ENCODE results near the gene ANO9.

The ANO9 gene

GRCh38 chr11:424232-424631, 17.6 kb downstream of the ANO9 start:
- H3K36me3 ChIP-seq (ENCODE audit: control insufficient read depth, insufficient read depth, low read length) = peaks cover 3% of the 10 kb centered on the region; the same call in 1 of the 2 replicates
- no peak overlapping the region for H3K4me3 ChIP-seq (replicated peaks; ENCODE audit: low read depth, low read length)
- TF ChIP-seq CTCF (IDR thresholded peaks at IDR 0.05; ENCODE audit: insufficient read depth, low read length, poor library complexity, severe bottlenecking) = no peak
- DNase-seq (ENCODE audit: extremely low read depth, insufficient read length) = no peak
- H3K27me3 ChIP-seq (replicated peaks; ENCODE audit: control insufficient read depth, insufficient read depth, low read length) = no peaks in the 10 kb centered on the region

- no peak for DNase-seq (ENCODE audit: extremely low read depth, insufficient read length)
- H3K27me3 ChIP-seq (replicated peaks; ENCODE audit: control insufficient read depth, insufficient read depth, low read length) = no peaks in the 10 kb centered on the region
- no peak for TF ChIP-seq CTCF (IDR thresholded peaks at IDR 0.05; ENCODE audit: insufficient read depth, low read length, poor library complexity, severe bottlenecking)
Measured at GRCh38 chr11:422249-422656, 19.6 kb downstream of the ANO9 start.

GRCh38 chr11:420911-421321, 20.9 kb downstream of the ANO9 start:
- no peak for DNase-seq (ENCODE audit: extremely low read depth, insufficient read length)
- no peaks in the 10 kb centered on the region for H3K36me3 ChIP-seq (ENCODE audit: control insufficient read depth, insufficient read depth, low read length)
- no peak for TF ChIP-seq CTCF (IDR thresholded peaks at IDR 0.05; ENCODE audit: insufficient read depth, low read length, poor library complexity, severe bottlenecking)
- no peak overlapping the region for H3K4me3 ChIP-seq (replicated peaks; ENCODE audit: low read depth, low read length)
- no peaks in the 10 kb centered on the region; the same call in 1 of the 2 replicates for H3K27me3 ChIP-seq (replicated peaks; ENCODE audit: control insufficient read depth, insufficient read depth, low read length)

More at GRCh38 chr11:422249-422656, 19.6 kb downstream of the ANO9 start:
- Histone ChIP-seq H3K4me3 (replicated peaks; ENCODE audit: low read depth, low read length) (no peak overlapping the region), H3K36me3 (ENCODE audit: control insufficient read depth, insufficient read depth, low read length) (no peaks in the 10 kb centered on the region)

- TF ChIP-seq CTCF (IDR thresholded peaks at IDR 0.05; ENCODE audit: insufficient read depth, low read length, poor library complexity, severe bottlenecking) = no peak
- Histone ChIP-seq H3K27me3 (replicated peaks; ENCODE audit: control insufficient read depth, insufficient read depth, low read length) (no peaks in the 10 kb centered on the region; the same call in 1 of the 2 replicates), H3K4me3 (replicated peaks; ENCODE audit: low read depth, low read length) (no peak overlapping the region), H3K36me3 (ENCODE audit: control insufficient read depth, insufficient read depth, low read length) (no peaks in the 10 kb centered on the region)
- no peak for DNase-seq (ENCODE audit: extremely low read depth, insufficient read length)
Measured at GRCh38 chr11:420054-420910, 21.5 kb downstream of the ANO9 start.

GRCh38 chr11:419248-420005, 22.4 kb downstream of the ANO9 start:
- TF ChIP-seq CTCF (IDR thresholded peaks at IDR 0.05; ENCODE audit: insufficient read depth, low read length, poor library complexity, severe bottlenecking) = no peak

More at GRCh38 chr11:419248-420005, 22.4 kb downstream of the ANO9 start:
- Histone ChIP-seq H3K4me3 (replicated peaks; ENCODE audit: low read depth, low read length) (no peak overlapping the region), H3K27me3 (replicated peaks; ENCODE audit: control insufficient read depth, insufficient read depth, low read length) (no peaks in the 10 kb centered on the region; the same call in 1 of the 2 replicates), H3K36me3 (ENCODE audit: control insufficient read depth, insufficient read depth, low read length) (no peaks in the 10 kb centered on the region)
- no peak for DNase-seq (ENCODE audit: extremely low read depth, insufficient read length)

Data from GM06990 (cell line).